PC-9 (cell line): Measurements from ENCODE around the gene SKIC2. TPM values are rescaled to one million over a fixed set of nuclear protein-coding genes. Genes with fewer than 3 reads are reported as not detected.

Experiments used
- BruUV-seq: library from RNA; stranded (reverse); fragments of 400-500 nt; replicated peaks from 2 replicates; lab custom pipeline; 2021; lab: Mats Ljungman, UMichigan
- CTCF ChIA-PET: fragments of 300-600 bp; sonication (Branson Sonifier 250); formaldehyde crosslinking; loops from one replicate; lab custom pipeline; 2022; ENCODE audit warnings: antibody characterized with exemption; lab: Charles Lee
- POLR2A ChIA-PET: fragments of 300-600 bp; sonication (Branson Sonifier 250); formaldehyde crosslinking; loops from one replicate; lab custom pipeline; 2022; ENCODE audit warnings: antibody characterized with exemption; ENCODE audit not compliant: unreplicated experiment; lab: Charles Lee
- DNase-seq, 2 experiments: peaks; one replicate each; pipeline versions ENCODE4 v3.0.0 to v3.0.0-alpha.2; 2015 to 2022; ENCODE audit warnings: mixed read lengths in 1 of 2
- H2AFZ ChIP-seq: fragments of 200-600 bp; sonication (generic); 2 replicates; pipeline ENCODE4 v1.8.1; 2017; ENCODE audit warnings: antibody characterized with exemption
- H3F3A ChIP-seq: fragments of 200-600 bp; sonication (generic); 2 replicates; pipeline ENCODE4 v1.8.1; 2017; ENCODE audit warnings: antibody characterized with exemption, mild to moderate bottlenecking, low read depth; ENCODE audit not compliant: insufficient read depth
- H3K27ac ChIP-seq: fragments of 200-600 bp; sonication (generic); 2 replicates; pipeline ENCODE4 v1.6.1; 2016; ENCODE audit warnings: mixed run types
- H3K27me3 ChIP-seq: fragments of 200-600 bp; sonication (generic); 2 replicates; pipeline ENCODE4 v1.6.1; 2016; ENCODE audit warnings: low read depth, mixed run types; ENCODE audit not compliant: insufficient read depth
- H3K36me3 ChIP-seq: fragments of 200-600 bp; sonication (generic); 2 replicates; pipeline ENCODE4 v1.6.1; 2016; ENCODE audit warnings: low read depth, mixed run types
- H3K4me1 ChIP-seq: fragments of 200-600 bp; sonication (generic); replicated peaks from 2 replicates; pipeline ENCODE4 v1.6.1; 2016; ENCODE audit warnings: mixed run types; ENCODE audit not compliant: insufficient read depth
- H3K4me2 ChIP-seq: fragments of 200-600 bp; sonication (generic); 2 replicates; pipeline ENCODE4 v1.6.1; 2017; ENCODE audit warnings: mixed run types
- H3K4me3 ChIP-seq: fragments of 200-600 bp; sonication (generic); 2 replicates; pipeline ENCODE4 v1.6.1; 2016; ENCODE audit warnings: mixed run types
- H3K79me2 ChIP-seq: fragments of 200-600 bp; sonication (generic); 2 replicates; pipeline ENCODE4 v1.6.1; 2017; ENCODE audit warnings: low read depth, mixed run types
- H3K9me2 ChIP-seq: fragments of 200-600 bp; sonication (generic); 2 replicates; pipeline ENCODE4 v1.8.1; 2017; ENCODE audit warnings: mild to moderate bottlenecking; ENCODE audit not compliant: insufficient read depth
- H3K9me3 ChIP-seq: fragments of 200-600 bp; sonication (generic); 2 replicates; pipeline ENCODE4 v1.8.1; 2016; ENCODE audit warnings: low read depth; ENCODE audit not compliant: insufficient read depth
- H4K20me1 ChIP-seq: fragments of 200-600 bp; sonication (generic); 2 replicates; pipeline ENCODE4 v1.8.1; 2017; ENCODE audit not compliant: insufficient read depth
- CTCF ChIP-seq: fragments of 200-600 bp; sonication (generic); conservative IDR thresholded peaks from 2 replicates; pipeline ENCODE4 v1.6.1; 2017; ENCODE audit warnings: mixed run types, antibody characterized with exemption, mild to moderate bottlenecking, moderate library complexity
- EZH2 ChIP-seq: fragments of 200-600 bp; sonication (generic); IDR thresholded peaks from 2 replicates; pipeline ENCODE4 v1.8.0; 2017; ENCODE audit warnings: antibody characterized with exemption, low read depth
- intact Hi-C: fragments of 100-400 bp; cut with micrococcal nuclease; formaldehyde crosslinking; loops from one replicate; pipeline ENCODE4 v1.10.0; 2022; ENCODE audit not compliant: unreplicated experiment
- total RNA-seq: library from RNA; stranded (reverse); gene quantifications from 2 replicates; pipeline ENCODE4 v1.2.3, GENCODE V29; 2021

SKIC2 gene
- total RNA-seq, 1 experiment from 2014 or later, result 67.9 TPM

DNA sequence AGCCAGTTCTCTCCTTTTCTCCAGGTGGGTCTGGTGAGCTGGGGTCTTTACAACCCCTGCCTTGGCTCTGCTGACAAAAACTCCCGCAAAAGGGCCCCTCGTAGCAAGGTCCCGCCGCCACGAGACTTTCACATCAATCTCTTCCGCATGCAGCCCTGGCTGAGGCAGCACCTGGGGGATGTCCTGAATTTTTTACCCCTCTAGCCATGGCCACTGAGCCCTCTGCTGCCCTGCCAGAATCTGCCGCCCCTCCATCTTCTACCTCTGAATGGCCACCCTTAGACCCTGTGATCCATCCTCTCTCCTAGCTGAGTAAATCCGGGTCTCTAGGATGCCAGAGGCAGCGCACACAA, 13.8 kb upstream of the SKIC2 start:
- Histone ChIP-seq H3K4me2 (peak overlapping the region; percentile 85), H3F3A (peaks cover 38% of the 10 kb centered on the region; the same call in 1 of the 2 replicates), H3K36me3 (no peaks in the 10 kb centered on the region), H3K79me2 (no peaks in the 10 kb centered on the region), H3K9me3 (no peaks in the 10 kb centered on the region), H2AFZ (peak overlapping the region; percentile 74; the same call in 1 of the 2 replicates), H4K20me1 (no peaks in the 10 kb centered on the region), H3K4me1 (peaks cover 62% of the 10 kb centered on the region), H3K4me3 (peak overlapping the region; percentile 36; the same call in 1 of the 2 replicates), H3K27me3 (no peaks in the 10 kb centered on the region), H3K27ac (peak overlapping the region; percentile 81), H3K9me2 (no peaks in the 10 kb centered on the region; the same call in 1 of the 2 replicates)
- BruUV-seq, result no TSS peak
- TF ChIP-seq EZH2 (no peak), CTCF (no peak)
- DNase-seq, result no peak
- ChIA-PET CTCF (interaction anchor here (0.6 to 0.7 kb wide), 2 partner anchors 82 to 220 kb away, joined by 3 read pairs; no protein-coding TSS in a partner anchor), POLR2A (interaction anchor here (0.6 to 1.1 kb wide), 4 partner anchors 13 to 183 kb away, joined by 3 to 6 read pairs (median 4); partner anchors contain the start of genes ATF6B and DXO)
- intact Hi-C loops, result no loop called here

DNA sequence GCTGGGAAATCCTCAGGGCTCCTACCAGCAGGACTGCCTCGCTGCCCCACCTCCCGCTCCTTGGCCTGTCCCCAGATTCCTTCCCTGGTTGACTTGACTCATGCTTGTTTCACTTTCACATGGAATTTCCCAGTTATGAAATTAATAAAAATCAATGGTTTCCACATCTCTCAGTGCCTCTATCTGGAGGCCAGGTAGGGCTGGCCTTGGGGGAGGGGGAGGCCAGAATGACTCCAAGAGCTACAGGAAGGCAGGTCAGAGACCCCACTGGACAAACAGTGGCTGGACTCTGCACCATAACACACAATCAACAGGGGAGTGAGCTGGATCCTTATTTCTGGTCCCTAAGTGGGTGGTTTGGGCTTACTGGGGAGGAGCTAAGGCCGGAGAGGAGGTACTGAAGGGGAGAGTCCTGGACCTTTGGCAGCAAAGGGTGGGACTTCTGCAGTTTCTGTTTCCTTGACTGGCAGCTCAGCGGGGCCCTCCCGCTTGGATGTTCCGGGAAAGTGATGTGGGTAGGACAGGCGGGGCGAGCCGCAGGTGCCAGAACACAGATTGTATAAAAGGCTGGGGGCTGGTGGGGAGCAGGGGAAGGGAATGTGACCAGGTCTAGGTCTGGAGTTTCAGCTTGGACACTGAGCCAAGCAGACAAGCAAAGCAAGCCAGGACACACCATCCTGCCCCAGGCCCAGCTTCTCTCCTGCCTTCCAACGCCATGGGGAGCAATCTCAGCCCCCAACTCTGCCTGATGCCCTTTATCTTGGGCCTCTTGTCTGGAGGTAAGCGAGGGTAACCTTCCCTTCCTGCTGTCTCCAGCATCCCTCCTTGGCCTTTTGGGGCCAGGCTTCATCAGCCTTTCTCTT, 13.2 kb upstream of the SKIC2 start, which contains the start of gene CFB:
Gene CFB, plus strand, starts transcription at position 589 of the 863 bp plus-strand sequence. Its CDS starts 127 bp downstream, at position 716.
- ChIA-PET POLR2A (interaction anchor here (0.6 to 1.1 kb wide), 9 partner anchors 12 to 1022 kb away, joined by 3 to 6 read pairs (median 4); partner anchors contain the start of genes ATF6B, BRD2 and DXO), CTCF (interaction anchor here (0.6 to 0.7 kb wide), 3 partner anchors 83 to 221 kb away, joined by 3 read pairs; no protein-coding TSS in a partner anchor)
- Histone ChIP-seq H3K4me1 (peaks cover 56% of the 10 kb centered on the region), H3K4me2 (peak within 1 kb of the TSS; percentile 85), H3F3A (peaks cover 33% of the 10 kb centered on the region; the same call in 1 of the 2 replicates), H3K36me3 (no peaks in the 10 kb centered on the region), H3K9me2 (no peaks in the 10 kb centered on the region; the same call in 1 of the 2 replicates), H4K20me1 (no peaks in the 10 kb centered on the region), H2AFZ (peak within 1 kb of the TSS; percentile 74), H3K4me3 (peak within 1 kb of the TSS; percentile 36; the same call in 1 of the 2 replicates), H3K79me2 (no peaks in the 10 kb centered on the region), H3K27ac (peak within 1 kb of the TSS; percentile 81), H3K27me3 (no peaks in the 10 kb centered on the region), H3K9me3 (no peaks in the 10 kb centered on the region)
- no peak for TF ChIP-seq CTCF
- TF ChIP-seq EZH2, result no peak
- DNase-seq, result peak; percentile 83 to 87
- BruUV-seq, result no TSS peak
- intact Hi-C loops, result no loop called here

GRCh38 chr6:31946370-31946885, 12.5 kb upstream of the SKIC2 start:
- peak overlapping the region; percentile 74; the same call in 1 of the 2 replicates for H2AFZ ChIP-seq
- POLR2A ChIA-PET, result interaction anchor here (0.6 to 1.1 kb wide), 4 partner anchors 26 to 1022 kb away, joined by 3 to 6 read pairs (median 4); partner anchors contain the start of genes BRD2 and DXO
- H3K4me2 ChIP-seq, result peak overlapping the region; percentile 85

More at GRCh38 chr6:31946370-31946885, 12.5 kb upstream of the SKIC2 start:
- CTCF ChIA-PET, result no interaction called here
- Histone ChIP-seq H3K4me3 (peak overlapping the region; percentile 36; the same call in 1 of the 2 replicates), H3K4me1 (peaks cover 49% of the 10 kb centered on the region), H3K27me3 (no peaks in the 10 kb centered on the region), H3K36me3 (no peaks in the 10 kb centered on the region), H3K79me2 (no peaks in the 10 kb centered on the region), H4K20me1 (no peaks in the 10 kb centered on the region), H3K9me3 (no peaks in the 10 kb centered on the region), H3K9me2 (no peaks in the 10 kb centered on the region; the same call in 1 of the 2 replicates), H3K27ac (peak overlapping the region; percentile 81), H3F3A (peaks cover 30% of the 10 kb centered on the region; the same call in 1 of the 2 replicates)
- BruUV-seq, result TSS peak; percentile 82
- DNase-seq, result no peak
- intact Hi-C loops, result no loop called here
- TF ChIP-seq EZH2, result no peak
- TF ChIP-seq CTCF, result no peak
